ENCODE data around the gene LRRC71. TPM values are rescaled to one million over a fixed set of nuclear protein-coding genes. Genes with fewer than 3 reads are reported as not detected.

LRRC71 gene
- total RNA-seq, 1 donor from 2014 or later: not detected

- intact Hi-C loops (cut with DNase I): no loop called here
- H3K36me3 ChIP-seq: peaks cover 0 to 87% of the 10 kb centered on the region in 2 donors
- H3K27me3 ChIP-seq: no peaks in the 10 kb centered on the region
- no peak overlapping the region for H3K27ac ChIP-seq
- H3K9me3 ChIP-seq: no peaks in the 10 kb centered on the region
- DNase-seq (ENCODE audit: extremely low spot score in 2 of 2): no peak
- TF ChIP-seq POLR2A (IDR thresholded peaks at IDR 0.05) (no peak), CTCF (IDR thresholded peaks at IDR 0.05) (no peak), POLR2AphosphoS5 (IDR thresholded peaks at IDR 0.05; ENCODE audit: insufficient read depth in 1 of 2, low read depth in 1 of 2) (no peak)
- H3K4me3 ChIP-seq: no peak overlapping the region
- H3K4me1 ChIP-seq: no peaks in the 10 kb centered on the region
These were observed 21.2 kb downstream of the LRRC71 start for GRCh38 chr1:156941675-156942074.

- no peak for DNase-seq (ENCODE audit: extremely low spot score in 2 of 2)
- H3K36me3 ChIP-seq: peaks cover 0 to 88% of the 10 kb centered on the region in 2 donors
- H3K27me3 ChIP-seq: no peaks in the 10 kb centered on the region
- H3K4me3 ChIP-seq: no peak overlapping the region
- no peaks in the 10 kb centered on the region for H3K4me1 ChIP-seq
- TF ChIP-seq CTCF (IDR thresholded peaks at IDR 0.05) (no peak), POLR2A (IDR thresholded peaks at IDR 0.05) (no peak), POLR2AphosphoS5 (IDR thresholded peaks at IDR 0.05; ENCODE audit: insufficient read depth in 1 of 2, low read depth in 1 of 2) (no peak)
- no peaks in the 10 kb centered on the region for H3K9me3 ChIP-seq
- intact Hi-C loops (cut with DNase I): no loop called here
- no peak overlapping the region for H3K27ac ChIP-seq
These were observed 21.7 kb downstream of the LRRC71 start for GRCh38 chr1:156942176-156942575.

- intact Hi-C loops (cut with DNase I): no loop called here
- no peaks in the 10 kb centered on the region for H3K27me3 ChIP-seq
- H3K4me1 ChIP-seq: no peaks in the 10 kb centered on the region
- TF ChIP-seq POLR2AphosphoS5 (IDR thresholded peaks at IDR 0.05; ENCODE audit: insufficient read depth in 1 of 2, low read depth in 1 of 2): no peak
- TF ChIP-seq CTCF (IDR thresholded peaks at IDR 0.05): no peak
- no peak for TF ChIP-seq POLR2A (IDR thresholded peaks at IDR 0.05)
- H3K9me3 ChIP-seq: no peaks in the 10 kb centered on the region
- no peak for DNase-seq (ENCODE audit: extremely low spot score in 2 of 2)
- peaks cover 0 to 91% of the 10 kb centered on the region in 2 donors for H3K36me3 ChIP-seq
- H3K27ac ChIP-seq: no peak overlapping the region
- no peak overlapping the region for H3K4me3 ChIP-seq
These were observed 22.1 kb downstream of the LRRC71 start for GRCh38 chr1:156942576-156942975.

DNA sequence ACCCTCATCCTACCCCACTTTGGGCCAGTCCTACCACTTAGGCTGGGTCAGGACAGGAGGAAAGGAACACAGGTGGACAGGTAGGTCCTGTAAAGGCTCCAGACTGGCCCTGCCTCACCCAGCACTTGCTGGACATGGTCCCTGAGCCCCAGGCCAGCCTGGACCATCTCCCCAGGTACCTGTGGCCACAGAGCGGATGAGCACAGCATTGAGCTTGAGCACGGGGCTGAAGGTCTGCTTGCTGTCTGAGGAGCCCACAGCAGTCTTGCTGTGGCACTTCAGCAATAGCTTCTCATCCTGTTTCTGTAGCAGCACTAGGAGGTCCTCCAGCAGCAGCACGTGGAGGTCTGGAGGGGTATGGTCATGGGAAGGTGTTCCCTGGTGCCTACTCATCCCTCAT, 23.3 kb downstream of the LRRC71 start:
- Histone ChIP-seq H3K9me3 (no peaks in the 10 kb centered on the region), H3K36me3 (peaks cover 0 to 94% of the 10 kb centered on the region in 2 donors), H3K4me3 (no peak overlapping the region), H3K4me1 (no peaks in the 10 kb centered on the region), H3K27ac (no peak overlapping the region), H3K27me3 (no peaks in the 10 kb centered on the region)
- intact Hi-C loops (cut with DNase I): no loop called here
- no peak for DNase-seq (ENCODE audit: extremely low spot score in 2 of 2)
- TF ChIP-seq POLR2A (IDR thresholded peaks at IDR 0.05): no peak
- TF ChIP-seq CTCF (IDR thresholded peaks at IDR 0.05): no peak
- TF ChIP-seq POLR2AphosphoS5 (IDR thresholded peaks at IDR 0.05; ENCODE audit: insufficient read depth in 1 of 2, low read depth in 1 of 2): no peak

- no peak overlapping the region for H3K4me3 ChIP-seq
- no peak for DNase-seq (ENCODE audit: extremely low spot score in 2 of 2)
- H3K27ac ChIP-seq: no peak overlapping the region
- intact Hi-C loops (cut with DNase I): no loop called here
- no peaks in the 10 kb centered on the region for H3K9me3 ChIP-seq
- H3K27me3 ChIP-seq: no peaks in the 10 kb centered on the region
- peaks cover 0 to 92% of the 10 kb centered on the region in 2 donors for H3K36me3 ChIP-seq
- H3K4me1 ChIP-seq: no peaks in the 10 kb centered on the region
- TF ChIP-seq CTCF (IDR thresholded peaks at IDR 0.05) (no peak), POLR2A (IDR thresholded peaks at IDR 0.05) (no peak), POLR2AphosphoS5 (IDR thresholded peaks at IDR 0.05; ENCODE audit: insufficient read depth in 1 of 2, low read depth in 1 of 2) (no peak)
These were observed 23.8 kb downstream of the LRRC71 start for GRCh38 chr1:156944268-156944667.
